Left kidney (tissue), 2 donors: ENCODE data around the gene ITGA1. TPM values are rescaled to one million over a fixed set of nuclear protein-coding genes. Genes with fewer than 3 reads are reported as not detected.

ENCODE experiments used
- DNase-seq: peaks from one replicate; pipeline ENCODE4 v3.0.0-alpha.2; 2013
- polyA plus RNA-seq: library from polyadenylated mRNA; unstranded; fragments of 120-200 nt; gene quantifications from one replicate; pipeline ENCODE4 v1.2.1, GENCODE V29; 2013; ENCODE audit not compliant: insufficient read length

ITGA1 gene
- polyA plus RNA-seq, 1 donor, result 60.0 TPM

GRCh38 chr5:52771343-52772039 lies 16.2 kb upstream of the ITGA1 start:
- no peak for DNase-seq

GRCh38 chr5:52772668-52773067 lies 15.0 kb upstream of the ITGA1 start:
- no peak for DNase-seq

- DNase-seq, result no peak
Measured at GRCh38 chr5:52773342-52773741, 14.4 kb upstream of the ITGA1 start.

GRCh38 chr5:52774005-52774410 lies 13.7 kb upstream of the ITGA1 start:
- DNase-seq, result no peak

GRCh38 chr5:52776116-52776515 lies 11.6 kb upstream of the ITGA1 start:
- DNase-seq, result no peak

GRCh38 chr5:52777186-52777585 lies 10.5 kb upstream of the ITGA1 start:
- DNase-seq, result no peak

- DNase-seq, result no peak
Measured at GRCh38 chr5:52778781-52779180, 8.9 kb upstream of the ITGA1 start.

- DNase-seq, result no peak
Measured at GRCh38 chr5:52779213-52779612, 8.5 kb upstream of the ITGA1 start.

- no peak for DNase-seq
Measured at GRCh38 chr5:52783226-52783959, 4.3 kb upstream of the ITGA1 start.

GRCh38 chr5:52784737-52785136 lies 3.0 kb upstream of the ITGA1 start:
- no peak for DNase-seq

- DNase-seq, result no peak
Measured at GRCh38 chr5:52786391-52786790, 1.3 kb upstream of the ITGA1 start.

- DNase-seq, result no peak
Measured at GRCh38 chr5:52786949-52787599, 642 bp upstream of the ITGA1 start.

GRCh38 chr5:52788505-52788821 lies 747 bp downstream of the ITGA1 start:
- DNase-seq, result no peak

GRCh38 chr5:52789378-52789777 lies 1.7 kb downstream of the ITGA1 start:
- no peak for DNase-seq

- DNase-seq, result no peak
Measured at GRCh38 chr5:52789851-52790250, 2.1 kb downstream of the ITGA1 start.

GRCh38 chr5:52791366-52791765 lies 3.6 kb downstream of the ITGA1 start:
- DNase-seq, result no peak

- DNase-seq, result no peak
Measured at GRCh38 chr5:52794519-52794918, 6.8 kb downstream of the ITGA1 start.

GRCh38 chr5:52796031-52796430 lies 8.3 kb downstream of the ITGA1 start:
- no peak for DNase-seq

GRCh38 chr5:52796516-52797103 lies 8.9 kb downstream of the ITGA1 start:
- no peak for DNase-seq

- DNase-seq, result no peak
Measured at GRCh38 chr5:52798938-52799337, 11.2 kb downstream of the ITGA1 start.

GRCh38 chr5:52799358-52799982 lies 11.8 kb downstream of the ITGA1 start:
- DNase-seq, result peak; percentile 72

GRCh38 chr5:52799983-52800393 lies 12.3 kb downstream of the ITGA1 start:
- peak; percentile 93 for DNase-seq
